CD4-positive, CD25-positive, alpha-beta regulatory T cell (primary cell): Measurements from ENCODE around the gene LGR4. TPM values are rescaled to one million over a fixed set of nuclear protein-coding genes. Genes with fewer than 3 reads are reported as not detected.

ENCODE experiments used
- ATAC-seq, 2 donors: fragments of 150-1000 bp; cut with Tn5 transposase; one replicate each; pipeline ENCODE4 v1.10.0; 2021; ENCODE audit warnings: low read depth in 2 of 2, moderate number of reproducible peaks in 2 of 2, moderate library complexity in 1 of 2
- DNase-seq, 3 donors: peaks; one replicate each; pipeline versions ENCODE4 v3.0.0 to v3.0.0-alpha.2; 2012 to 2022; ENCODE audit warnings: mixed read lengths in 1 of 3
- H3K27ac ChIP-seq: one replicate; pipeline ENCODE4 v1.7.0; 2013; ENCODE audit warnings: mild to moderate bottlenecking, low read length; ENCODE audit not compliant: insufficient read depth, poor library complexity, severe bottlenecking
- H3K27me3 ChIP-seq: one replicate; pipeline ENCODE4 v1.7.0; 2013; ENCODE audit warnings: low read length; ENCODE audit not compliant: control insufficient read depth, insufficient read depth
- H3K36me3 ChIP-seq: one replicate; pipeline ENCODE4 v1.7.0; 2013; ENCODE audit warnings: mild to moderate bottlenecking, low read length, moderate library complexity; ENCODE audit not compliant: control insufficient read depth, insufficient read depth
- H3K4me1 ChIP-seq: 2 replicates; pipeline ENCODE4 v1.7.0; 2013; ENCODE audit warnings: mild to moderate bottlenecking, low read length; ENCODE audit not compliant: insufficient read depth, control insufficient read depth, poor library complexity, severe bottlenecking
- H3K4me3 ChIP-seq: one replicate; pipeline ENCODE4 v1.7.0; 2013; ENCODE audit warnings: low read depth, mild to moderate bottlenecking, low read length, moderate library complexity
- H3K9me3 ChIP-seq, 2 experiments: 1 replicate in 1 of 2; 2 replicates in 1 of 2; pipeline ENCODE4 v1.7.0; 2013; ENCODE audit warnings: low read length in 2 of 2, mild to moderate bottlenecking in 1 of 2, moderate library complexity in 1 of 2; ENCODE audit not compliant: control insufficient read depth in 2 of 2
- H3K27ac Mint-ChIP-seq, 3 donors: one replicate each; pipeline ENCODE4 v1.8.0; 2020 to 2022; ENCODE audit warnings: mild to moderate bottlenecking in 3 of 3, mixed read lengths in 3 of 3, moderate library complexity in 2 of 3
- H3K27me3 Mint-ChIP-seq: one replicate; pipeline ENCODE4 v1.8.0; 2022; ENCODE audit warnings: mild to moderate bottlenecking, mixed read lengths
- H3K36me3 Mint-ChIP-seq: one replicate; pipeline ENCODE4 v1.8.0; 2020; ENCODE audit warnings: mixed read lengths
- H3K4me1 Mint-ChIP-seq, 4 donors: one replicate each; pipeline ENCODE4 v1.8.0; 2020 to 2022; ENCODE audit warnings: mixed read lengths in 4 of 4, mild to moderate bottlenecking in 1 of 4
- H3K4me3 Mint-ChIP-seq, 4 donors: one replicate each; pipeline ENCODE4 v1.8.0; 2020 to 2022; ENCODE audit warnings: mild to moderate bottlenecking in 4 of 4, mixed read lengths in 4 of 4, moderate library complexity in 3 of 4
- H3K9me3 Mint-ChIP-seq, 7 donors: one replicate each; pipeline ENCODE4 v1.8.0; 2020 to 2022; ENCODE audit warnings: mixed read lengths in 7 of 7, mild to moderate bottlenecking in 3 of 7, moderate library complexity in 2 of 7
- polyA plus RNA-seq, 4 donors: library from polyadenylated mRNA; unstranded; fragments of 300-500 nt; fragmentation: Illumina TruSeq; gene quantifications; one replicate each; pipeline ENCODE4 v1.2.3, GENCODE V29; 2021
- total RNA-seq: library from RNA; stranded (reverse); gene quantifications from one replicate; pipeline ENCODE4 v1.2.3, GENCODE V29; 2022

The LGR4 gene
- total and polyA plus RNA-seq, 5 donors from 2014 or later: 0.27 to 2.7 (median 0.45) TPM; not detected in 1

DNA sequence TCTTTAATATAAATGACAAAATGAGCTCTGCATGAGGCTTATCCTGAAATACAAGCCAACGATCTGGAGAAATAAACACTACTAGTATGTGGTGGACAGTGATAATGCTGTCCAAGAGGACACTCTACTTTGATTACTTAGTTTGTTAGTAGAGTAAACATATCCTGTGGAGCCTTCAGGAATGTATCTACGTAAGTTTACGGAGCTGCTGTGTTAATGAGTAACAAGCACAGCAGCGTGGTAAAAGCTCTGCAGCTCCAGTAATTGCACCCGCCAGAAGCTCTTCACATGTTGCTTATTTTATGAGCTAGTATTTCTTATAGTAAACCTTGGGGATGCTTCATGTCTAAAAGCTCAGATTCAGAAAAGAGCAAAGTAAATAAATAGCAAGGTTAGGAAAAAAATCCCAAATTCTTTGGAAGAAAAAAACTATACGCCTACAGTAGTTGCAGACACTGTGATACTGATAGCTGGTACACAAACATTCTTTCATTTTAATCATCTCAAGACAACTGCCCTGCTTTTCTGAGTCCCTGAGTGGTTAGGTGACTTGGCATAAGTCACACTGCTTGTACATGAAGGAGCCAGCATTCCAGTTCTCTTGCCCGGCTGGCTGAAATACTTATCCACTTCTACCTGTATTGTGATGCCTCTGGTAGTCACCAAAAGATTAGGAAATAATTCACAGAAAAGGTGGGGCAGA, 76.9 kb downstream of the LGR4 start:
- no peak for ATAC-seq

GRCh38 chr11:27394781-27395228, 77.8 kb downstream of the LGR4 start:
- DNase-seq: peak in 1 of 3 donors; percentile 3
- no peaks in the 10 kb centered on the region for H3K9me3 ChIP-seq
- no peak for ATAC-seq
- H3K27me3 ChIP-seq: peaks cover 3% of the 10 kb centered on the region
- peak overlapping the region in 1 of 3 donors; percentile 60 for H3K27ac Mint-ChIP-seq
- no peak overlapping the region for H3K27ac ChIP-seq
- H3K9me3 Mint-ChIP-seq: no peaks in the 10 kb centered on the region
- peaks cover 9% of the 10 kb centered on the region for H3K27me3 Mint-ChIP-seq
- peaks cover 0 to 3% (median 0%) of the 10 kb centered on the region in 4 donors for H3K4me1 Mint-ChIP-seq
- H3K36me3 Mint-ChIP-seq: no peaks in the 10 kb centered on the region
- H3K36me3 ChIP-seq: no peaks in the 10 kb centered on the region
- no peak overlapping the region for H3K4me3 ChIP-seq
- no peaks in the 10 kb centered on the region for H3K4me1 ChIP-seq
- H3K4me3 Mint-ChIP-seq: no peak overlapping the region

More for the DNA sequence above, 76.9 kb downstream of the LGR4 start:
- Histone ChIP-seq H3K4me3 (no peak overlapping the region), H3K27ac (no peak overlapping the region), H3K4me1 (no peaks in the 10 kb centered on the region), H3K36me3 (no peaks in the 10 kb centered on the region), H3K27me3 (peaks cover 3% of the 10 kb centered on the region), H3K9me3 (no peaks in the 10 kb centered on the region)
- peaks cover 9% of the 10 kb centered on the region for H3K27me3 Mint-ChIP-seq
- no peaks in the 10 kb centered on the region for H3K9me3 Mint-ChIP-seq
- H3K27ac Mint-ChIP-seq: no peak overlapping the region
- no peaks in the 10 kb centered on the region for H3K36me3 Mint-ChIP-seq
- no peak overlapping the region for H3K4me3 Mint-ChIP-seq
- H3K4me1 Mint-ChIP-seq: no peaks in the 10 kb centered on the region
- DNase-seq: no peak

DNA sequence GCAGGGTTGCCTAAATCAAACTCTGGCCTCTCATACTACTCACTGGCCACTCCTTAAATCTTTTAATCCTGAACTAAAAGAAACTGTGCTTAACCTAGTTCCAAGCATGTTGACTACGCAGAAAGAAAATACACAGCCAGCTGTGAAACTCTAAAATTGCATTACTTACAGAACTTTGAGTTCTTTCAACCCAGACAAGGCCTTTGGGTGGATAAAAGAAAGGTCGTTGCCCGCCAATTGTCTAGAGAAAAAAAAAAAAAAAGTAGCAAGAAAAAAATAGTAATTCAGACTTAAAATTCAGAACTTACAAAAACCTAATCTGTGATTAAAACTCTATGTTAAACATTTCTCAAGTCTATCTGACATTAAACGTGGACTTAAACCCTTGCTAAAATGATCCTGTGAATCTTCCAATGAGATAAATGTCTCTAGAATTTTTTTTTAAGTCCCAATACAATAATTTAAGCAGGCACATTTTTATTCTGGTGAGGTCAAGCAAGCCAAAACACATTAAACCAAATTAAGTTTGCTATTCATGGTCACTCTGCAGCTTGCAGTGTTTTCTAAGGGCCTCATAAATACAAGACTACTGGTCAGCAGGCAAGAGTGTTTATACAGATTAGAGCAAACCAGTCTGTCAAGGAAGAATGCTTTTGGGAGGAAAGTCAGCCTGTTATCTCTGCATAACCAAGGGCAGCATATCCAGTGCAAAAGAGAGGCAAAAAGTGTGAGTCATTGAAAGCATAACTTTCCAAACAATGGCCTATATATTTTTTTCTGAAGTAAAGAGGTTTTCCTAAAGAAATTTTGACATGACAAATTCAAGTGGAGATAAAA, 80.1 kb downstream of the LGR4 start:
- Mint-ChIP-seq H3K9me3 (no peaks in the 10 kb centered on the region), H3K4me3 (no peak overlapping the region), H3K27ac (no peak overlapping the region), H3K4me1 (peaks cover 0 to 20% (median 5%) of the 10 kb centered on the region in 4 donors), H3K27me3 (peaks cover 4% of the 10 kb centered on the region), H3K36me3 (no peaks in the 10 kb centered on the region)
- ATAC-seq: no peak
- H3K9me3 ChIP-seq: no peaks in the 10 kb centered on the region
- H3K36me3 ChIP-seq: no peaks in the 10 kb centered on the region
- no peaks in the 10 kb centered on the region for H3K4me1 ChIP-seq
- H3K4me3 ChIP-seq: no peak overlapping the region
- H3K27me3 ChIP-seq: peaks cover 3% of the 10 kb centered on the region
- no peak for DNase-seq
- H3K27ac ChIP-seq: no peak overlapping the region

DNA sequence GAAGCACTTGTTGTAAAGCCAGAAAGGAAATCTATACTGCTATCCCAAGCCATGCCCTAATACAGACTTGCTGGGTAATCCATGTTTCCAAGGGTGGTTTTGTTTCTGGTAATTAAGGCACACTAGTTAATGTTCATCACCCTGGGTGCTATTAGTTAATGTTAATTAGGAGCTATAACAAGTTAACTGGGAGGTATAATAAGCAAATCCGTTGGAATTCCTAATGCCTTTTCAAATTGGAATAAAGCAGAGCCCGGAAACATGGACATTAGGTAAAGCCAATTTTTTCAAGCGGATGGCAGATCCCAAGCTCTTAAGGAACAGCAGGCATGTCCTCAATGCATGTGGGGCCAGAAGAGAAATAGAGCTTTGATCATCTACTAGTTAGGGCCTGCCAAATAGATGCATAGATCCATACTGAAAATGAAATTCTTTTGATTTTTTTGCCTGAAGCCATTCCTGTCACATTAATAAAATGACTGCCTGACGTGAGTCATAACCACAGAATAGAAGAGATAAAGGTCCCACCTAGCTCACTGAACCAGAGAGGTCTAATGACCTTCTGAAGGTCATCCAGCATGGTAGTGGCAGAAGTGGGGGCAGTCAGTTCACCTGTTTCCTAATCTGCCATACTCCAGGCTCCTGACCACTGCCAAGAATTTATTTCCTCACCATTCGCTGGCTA, 81.1 kb downstream of the LGR4 start:
- no peaks in the 10 kb centered on the region for H3K36me3 ChIP-seq
- ATAC-seq (no peak), DNase-seq (no peak)
- H3K9me3 ChIP-seq: no peaks in the 10 kb centered on the region
- Mint-ChIP-seq H3K4me3 (no peak overlapping the region), H3K4me1 (peaks cover 0 to 29% (median 5%) of the 10 kb centered on the region in 4 donors), H3K36me3 (no peaks in the 10 kb centered on the region), H3K27ac (no peak overlapping the region), H3K27me3 (peaks cover 4% of the 10 kb centered on the region), H3K9me3 (no peaks in the 10 kb centered on the region)
- peaks cover 3% of the 10 kb centered on the region for H3K27me3 ChIP-seq
- H3K4me3 ChIP-seq: no peak overlapping the region
- H3K4me1 ChIP-seq: no peaks in the 10 kb centered on the region
- no peak overlapping the region for H3K27ac ChIP-seq

DNA sequence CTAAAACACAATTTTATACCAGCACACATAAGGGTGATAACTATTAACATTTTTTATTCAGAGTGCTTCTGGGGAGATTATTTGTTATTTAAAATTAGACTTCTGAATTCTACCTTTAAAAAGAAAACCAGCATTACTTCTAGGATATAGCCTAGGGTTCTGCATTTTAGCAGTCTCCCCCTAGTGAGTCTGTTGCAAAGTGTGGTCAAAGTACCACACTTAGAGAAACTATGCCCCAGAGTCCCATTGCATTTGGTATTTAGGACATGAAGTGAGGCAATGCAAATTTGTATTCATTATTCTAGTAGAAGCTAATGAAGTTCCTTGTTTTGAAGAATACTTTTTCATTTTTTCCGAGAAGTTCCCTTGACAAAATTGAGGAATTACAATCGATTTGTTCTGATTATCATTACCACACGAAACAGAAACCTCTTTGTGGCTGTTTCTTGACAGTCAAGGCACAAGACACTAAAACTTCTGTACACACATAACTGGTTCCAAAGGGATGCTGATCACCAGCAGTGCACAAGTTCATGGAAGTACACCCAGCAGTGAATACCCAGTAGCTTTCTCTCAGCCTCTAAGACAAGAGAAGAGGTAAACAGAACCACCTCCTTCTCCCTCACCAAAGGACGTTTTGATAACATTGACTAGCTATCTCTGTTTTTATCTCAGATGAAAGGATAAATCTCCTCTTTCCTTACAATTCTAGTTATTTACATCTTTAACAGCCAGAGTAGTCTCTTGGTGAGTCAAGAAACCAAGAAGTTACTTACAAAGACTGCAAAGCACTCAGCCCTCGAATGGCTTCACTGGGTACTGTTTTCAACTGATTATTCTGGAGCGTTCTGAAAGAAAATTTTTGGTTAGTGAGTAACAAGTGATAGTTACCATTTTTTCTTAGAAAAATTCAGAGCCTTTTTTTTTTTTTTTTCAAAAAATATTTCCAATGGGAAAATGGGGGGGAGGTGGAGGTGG, 82.0 kb downstream of the LGR4 start:
- no peaks in the 10 kb centered on the region for H3K36me3 ChIP-seq
- peaks cover 0 to 32% (median 6%) of the 10 kb centered on the region in 4 donors for H3K4me1 Mint-ChIP-seq
- ATAC-seq (no peak), DNase-seq (no peak)
- peaks cover 4% of the 10 kb centered on the region for H3K27me3 Mint-ChIP-seq
- no peaks in the 10 kb centered on the region for H3K9me3 Mint-ChIP-seq
- H3K4me1 ChIP-seq: no peaks in the 10 kb centered on the region
- no peaks in the 10 kb centered on the region for H3K36me3 Mint-ChIP-seq
- H3K27ac Mint-ChIP-seq: peak overlapping the region in 1 of 3 donors; percentile 12
- H3K4me3 ChIP-seq: no peak overlapping the region
- H3K9me3 ChIP-seq: no peaks in the 10 kb centered on the region
- no peaks in the 10 kb centered on the region for H3K27me3 ChIP-seq
- no peak overlapping the region for H3K4me3 Mint-ChIP-seq
- no peak overlapping the region for H3K27ac ChIP-seq

DNA sequence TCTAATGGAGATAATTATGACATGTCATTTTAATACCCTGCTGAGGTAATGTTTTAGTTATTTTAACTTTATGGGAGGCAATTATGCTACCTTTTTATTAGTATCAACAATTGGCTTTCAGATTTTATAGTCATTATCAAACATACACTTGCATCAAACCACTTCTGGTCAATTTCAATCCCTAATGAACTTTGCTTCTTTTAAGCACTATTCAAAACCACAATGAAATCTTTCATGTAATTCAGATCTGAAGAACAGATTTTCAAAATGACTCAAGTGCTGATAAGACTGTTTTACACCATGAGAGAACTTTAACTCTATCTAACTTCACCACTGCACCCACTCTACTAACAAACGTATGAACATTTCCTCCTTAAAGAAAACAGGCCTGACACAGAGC, 83.7 kb downstream of the LGR4 start:
- H3K27me3 Mint-ChIP-seq: no peaks in the 10 kb centered on the region
- DNase-seq (peak in 1 of 3 donors; percentile 39), ATAC-seq (no peak)
- H3K4me1 ChIP-seq: peaks cover 7% of the 10 kb centered on the region
- H3K27ac Mint-ChIP-seq: peak overlapping the region in 2 of 3 donors; percentile 6 to 14
- no peaks in the 10 kb centered on the region for H3K9me3 ChIP-seq
- H3K27me3 ChIP-seq: no peaks in the 10 kb centered on the region
- H3K36me3 ChIP-seq: no peaks in the 10 kb centered on the region
- H3K27ac ChIP-seq: no peak overlapping the region
- H3K36me3 Mint-ChIP-seq: no peaks in the 10 kb centered on the region
- no peaks in the 10 kb centered on the region for H3K9me3 Mint-ChIP-seq
- no peak overlapping the region for H3K4me3 Mint-ChIP-seq
- H3K4me1 Mint-ChIP-seq: peaks cover 0 to 45% (median 6%) of the 10 kb centered on the region in 4 donors
- H3K4me3 ChIP-seq: no peak overlapping the region

GRCh38 chr11:27388001-27388400, 84.6 kb downstream of the LGR4 start:
- H3K27ac ChIP-seq: no peak overlapping the region
- peaks cover 0 to 51% (median 6%) of the 10 kb centered on the region in 4 donors for H3K4me1 Mint-ChIP-seq
- no peak overlapping the region for H3K4me3 Mint-ChIP-seq
- no peak overlapping the region for H3K27ac Mint-ChIP-seq
- no peaks in the 10 kb centered on the region for H3K9me3 Mint-ChIP-seq
- H3K36me3 ChIP-seq: no peaks in the 10 kb centered on the region
- H3K4me3 ChIP-seq: no peak overlapping the region
- ATAC-seq (no peak), DNase-seq (peak in 1 of 3 donors; percentile 19)
- peaks cover 7% of the 10 kb centered on the region for H3K4me1 ChIP-seq
- H3K27me3 Mint-ChIP-seq: no peaks in the 10 kb centered on the region
- H3K9me3 ChIP-seq: no peaks in the 10 kb centered on the region
- H3K36me3 Mint-ChIP-seq: no peaks in the 10 kb centered on the region
- no peaks in the 10 kb centered on the region for H3K27me3 ChIP-seq
